HepG2 (cell line): ENCODE results near the gene OTC. TPM values are rescaled to one million over a fixed set of nuclear protein-coding genes. Genes with fewer than 3 reads are reported as not detected.

Source experiments
- ATAC-seq: fragments of 200-7000 bp; cut with Tn5 transposase; 3 replicates; pipeline ENCODE4 v1.9.1; 2020; ENCODE audit warnings: mild to moderate bottlenecking, moderate library complexity
- BruUV-seq: library from RNA; stranded (reverse); fragments of 400-500 nt; replicated peaks from 2 replicates; lab custom pipeline; 2021; lab: Mats Ljungman, UMichigan
- CTCF ChIA-PET: fragments of 300-600 bp; formaldehyde crosslinking; extraction: SDS; loops from one replicate; lab custom pipeline; 2021; ENCODE audit warnings: low total read pairs, inconsistent platforms, low intra/inter-chr PET ratio; lab: Yijun Ruan, JAX
- POLR2A ChIA-PET: fragments of 350-600 bp; sonication (Branson Sonifier 250); formaldehyde crosslinking; loops from one replicate; lab custom pipeline; 2020; ENCODE audit warnings: antibody characterized with exemption, inconsistent platforms; lab: Yijun Ruan, JAX
- DNase-seq: peaks from one replicate; pipeline ENCODE4 v3.0.0-alpha.2; 2015; ENCODE audit warnings: low spot score
- FAIRE-seq: peaks from 3 replicates; lab custom pipeline; 2011; peaks lifted over from hg19 to GRCh38; lab: Jason Lieb, UNC
- H2AFZ ChIP-seq: one replicate; pipeline ENCODE4 v1.6.1; 2011; ENCODE audit warnings: low read length, inconsistent platforms
- H3K27ac ChIP-seq: fragments of 300-600 bp; 3 replicates; pipeline ENCODE4 v1.8.0; 2011; ENCODE audit warnings: mixed run types, mild to moderate bottlenecking, mixed read lengths, low read length, inconsistent platforms; ENCODE audit not compliant: insufficient read depth; ENCODE audit errors: extremely low read length
- H3K27me3 ChIP-seq, 2 experiments: fragments of 200-600 bp in 1 of 2; 2 replicates in 1 of 2; 3 replicates in 1 of 2; pipeline versions ENCODE4 v1.6.0 to v1.8.0; 2011; ENCODE audit warnings: low read length in 2 of 2, mild to moderate bottlenecking in 2 of 2, moderate library complexity in 2 of 2, inconsistent platforms in 1 of 2; ENCODE audit not compliant: insufficient read depth in 2 of 2, control insufficient read depth in 1 of 2
- H3K36me3 ChIP-seq, 2 experiments: fragments of 200-600 bp in 1 of 2; replicated peaks in 1 of 2; 2 replicates in 1 of 2; 3 replicates in 1 of 2; pipeline versions ENCODE4 v1.5.1 to v1.8.0; 2011; ENCODE audit warnings: low read length in 2 of 2, inconsistent platforms in 1 of 2; ENCODE audit not compliant: insufficient read depth in 2 of 2, control insufficient read depth in 1 of 2
- H3K4me1 ChIP-seq: 2 replicates; pipeline ENCODE4 v1.5.1; 2012; ENCODE audit warnings: low read length, inconsistent platforms; ENCODE audit not compliant: insufficient read depth
- H3K4me2 ChIP-seq: 2 replicates; pipeline ENCODE4 v1.6.0; 2011; ENCODE audit warnings: low read depth, low read length, inconsistent platforms
- H3K4me3 ChIP-seq, 3 experiments: fragments of 200-600 bp in 1 of 3; sonication (generic), shearing (Covaris generic) in 1 of 3; replicated peaks in 1 of 3; 2 replicates each; pipeline ENCODE4 v1.5.1; 2011 to 2016; ENCODE audit warnings: low read length in 3 of 3, inconsistent platforms in 2 of 3, low read depth in 2 of 3, mild to moderate bottlenecking in 2 of 3, control low read depth in 1 of 3, mixed read lengths in 1 of 3; ENCODE audit not compliant: insufficient read depth in 1 of 3
- H3K79me2 ChIP-seq: one replicate; pipeline ENCODE4 v1.6.1; 2011; ENCODE audit warnings: low read length, inconsistent platforms; ENCODE audit not compliant: insufficient read depth
- H3K9ac ChIP-seq: 2 replicates; pipeline ENCODE4 v1.6.0; 2011; ENCODE audit warnings: mild to moderate bottlenecking, low read depth, low read length, inconsistent platforms; ENCODE audit not compliant: insufficient read depth
- H3K9me3 ChIP-seq: 2 replicates; pipeline ENCODE4 v1.5.1; 2012; ENCODE audit warnings: mild to moderate bottlenecking, low read length
- H4K20me1 ChIP-seq: 2 replicates; pipeline ENCODE4 v1.6.0; 2011; ENCODE audit warnings: inconsistent platforms, mild to moderate bottlenecking, low read length, moderate library complexity; ENCODE audit not compliant: insufficient read depth
- STAG1 ChIP-seq: sonication (generic); formaldehyde crosslinking; IDR thresholded peaks from 2 replicates; pipeline ENCODE4 v1.4.0; 2020; ENCODE audit warnings: missing genetic modification reagents
- ZNF205 ChIP-seq: IDR thresholded peaks from 2 replicates; pipeline ENCODE4 v1.6.1; 2018; ENCODE audit warnings: missing biosample characterization, missing genetic modification reagents
- ZNF317 ChIP-seq: sonication (generic); formaldehyde crosslinking; IDR thresholded peaks from 2 replicates; pipeline ENCODE4 v1.5.0; 2020; ENCODE audit warnings: mild to moderate bottlenecking, missing genetic modification reagents
- ZNF674 ChIP-seq: sonication (generic); formaldehyde crosslinking; IDR thresholded peaks from 2 replicates; pipeline ENCODE4 v1.5.0; 2020; ENCODE audit warnings: low read depth, mild to moderate bottlenecking, missing genetic modification reagents
- WGBS: methylation state at CpG from one replicate; pipeline ENCODE4 v1.1.6; 2017; ENCODE audit warnings: low lambda C conversion rate; 5-methylcytosine and 5-hydroxymethylcytosine counted together
- in situ Hi-C: cut with HindIII; loops from 2 replicates; pipeline ENCODE4 v1.10.0; 2017; ENCODE audit warnings: low pct_unique_long_range_greater_than_20kb; ENCODE audit not compliant: extremely low pct_ligation_motif_present
- intact Hi-C: fragments of 100-400 bp; cut with micrococcal nuclease; formaldehyde crosslinking; loops from one replicate; pipeline ENCODE4 v1.10.0; 2022; ENCODE audit not compliant: unreplicated experiment
- polyA plus RNA-seq, 8 experiments: library from polyadenylated mRNA; depleted of rRNA in 3 of 8; stranded (reverse) in 7 of 8; unstranded in 1 of 8; fragments of >200 nt; fragmentation: Illumina TruSeq in 4 of 8; extraction: Trizol in 4 of 8; gene quantifications; 2 replicates each; pipeline versions ENCODE4 v1.2.1 to v1.2.3, GENCODE V29; 2011 to 2016; ENCODE audit warnings: low read depth in 4 of 8, missing spikeins in 1 of 8, mixed read lengths in 1 of 8; ENCODE audit not compliant: insufficient read depth in 1 of 8
- total RNA-seq, 5 experiments: library from RNA; depleted of rRNA; stranded (reverse); fragments of >200 nt; fragmentation: Illumina TruSeq; extraction: Trizol; gene quantifications; 2 replicates each; pipeline ENCODE4 v1.2.3, GENCODE V29; 2016; ENCODE audit warnings: low read depth in 1 of 5
- TF ChIP-seq, protein P1 (sequence below): fragments of 450-650 bp; IDR thresholded peaks from 2 replicates; pipeline ENCODE4 v1.6.1; 2017; ENCODE audit warnings: mild to moderate bottlenecking
- TF ChIP-seq, protein P2 (sequence below): sonication (generic); formaldehyde crosslinking; IDR thresholded peaks from 2 replicates; pipeline ENCODE4 v1.4.0; 2020; ENCODE audit warnings: low read depth, missing genetic modification reagents
- TF ChIP-seq, protein P3 (sequence below): sonication (generic); formaldehyde crosslinking; IDR thresholded peaks from 2 replicates; pipeline ENCODE4 v1.9.0; 2022; ENCODE audit warnings: low read depth, missing genetic modification reagents
- TF ChIP-seq, protein P4 (sequence below): conservative IDR thresholded peaks from 2 replicates; pipeline ENCODE4 v1.6.1; 2018; ENCODE audit warnings: missing genetic modification reagents

The OTC gene
- total and polyA plus RNA-seq, 2 of the 13 experiments (the other 11 are each of a cell fraction or from before 2014, with no cell fraction given) = 0.04 to 1.8 TPM

DNA sequence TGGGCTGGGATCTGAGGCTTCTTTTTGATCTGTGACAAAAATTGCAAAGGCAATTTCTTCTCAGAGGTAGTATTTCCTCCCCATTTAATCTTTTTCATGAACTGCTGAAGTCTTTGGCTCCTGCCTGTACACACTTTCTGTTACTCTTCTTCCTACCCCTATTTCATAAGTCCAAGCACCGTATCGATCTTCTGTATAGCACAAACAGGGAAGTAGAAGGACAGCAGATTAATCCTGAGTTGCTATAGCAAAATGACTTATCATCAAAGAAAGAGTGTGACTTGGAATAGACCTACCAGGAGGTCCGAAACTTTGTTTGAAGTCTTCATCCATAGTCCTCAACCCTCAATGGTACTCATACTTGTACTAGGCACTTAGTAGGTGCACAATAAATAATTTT lies 22.0 kb downstream of the OTC start:
- H3K27me3 ChIP-seq = no peaks in the 10 kb centered on the region
- no peak for FAIRE-seq
- no peak overlapping the region for H2AFZ ChIP-seq
- WGBS = 49% methylated on average over 3 of the region's 3 CpGs
- no peaks in the 10 kb centered on the region for H4K20me1 ChIP-seq
- H3K36me3 ChIP-seq = no peaks in the 10 kb centered on the region
- H3K9ac ChIP-seq = no peak overlapping the region
- no peak for DNase-seq
- in situ Hi-C loops = no loop called here
- no peaks in the 10 kb centered on the region for H3K9me3 ChIP-seq
- no peak overlapping the region for H3K27ac ChIP-seq
- intact Hi-C loops = no loop called here
- TF ChIP-seq, protein P1, sequence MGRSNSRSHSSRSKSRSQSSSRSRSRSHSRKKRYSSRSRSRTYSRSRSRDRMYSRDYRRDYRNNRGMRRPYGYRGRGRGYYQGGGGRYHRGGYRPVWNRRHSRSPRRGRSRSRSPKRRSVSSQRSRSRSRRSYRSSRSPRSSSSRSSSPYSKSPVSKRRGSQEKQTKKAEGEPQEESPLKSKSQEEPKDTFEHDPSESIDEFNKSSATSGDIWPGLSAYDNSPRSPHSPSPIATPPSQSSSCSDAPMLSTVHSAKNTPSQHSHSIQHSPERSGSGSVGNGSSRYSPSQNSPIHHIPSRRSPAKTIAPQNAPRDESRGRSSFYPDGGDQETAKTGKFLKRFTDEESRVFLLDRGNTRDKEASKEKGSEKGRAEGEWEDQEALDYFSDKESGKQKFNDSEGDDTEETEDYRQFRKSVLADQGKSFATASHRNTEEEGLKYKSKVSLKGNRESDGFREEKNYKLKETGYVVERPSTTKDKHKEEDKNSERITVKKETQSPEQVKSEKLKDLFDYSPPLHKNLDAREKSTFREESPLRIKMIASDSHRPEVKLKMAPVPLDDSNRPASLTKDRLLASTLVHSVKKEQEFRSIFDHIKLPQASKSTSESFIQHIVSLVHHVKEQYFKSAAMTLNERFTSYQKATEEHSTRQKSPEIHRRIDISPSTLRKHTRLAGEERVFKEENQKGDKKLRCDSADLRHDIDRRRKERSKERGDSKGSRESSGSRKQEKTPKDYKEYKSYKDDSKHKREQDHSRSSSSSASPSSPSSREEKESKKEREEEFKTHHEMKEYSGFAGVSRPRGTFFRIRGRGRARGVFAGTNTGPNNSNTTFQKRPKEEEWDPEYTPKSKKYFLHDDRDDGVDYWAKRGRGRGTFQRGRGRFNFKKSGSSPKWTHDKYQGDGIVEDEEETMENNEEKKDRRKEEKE = no peak
- peak; percentile 95 for TF ChIP-seq ZNF317
- TF ChIP-seq, all 625 proteins: peak for 1
- ChIA-PET POLR2A (no interaction called here), CTCF (no interaction called here)
- no peaks in the 10 kb centered on the region for H3K79me2 ChIP-seq
- no TSS peak for BruUV-seq
- no peak overlapping the region for H3K4me3 ChIP-seq
- no peak for ATAC-seq
- no peak overlapping the region for H3K4me2 ChIP-seq
- H3K4me1 ChIP-seq = peaks cover 15% of the 10 kb centered on the region; the same call in 1 of the 2 replicates

DNA sequence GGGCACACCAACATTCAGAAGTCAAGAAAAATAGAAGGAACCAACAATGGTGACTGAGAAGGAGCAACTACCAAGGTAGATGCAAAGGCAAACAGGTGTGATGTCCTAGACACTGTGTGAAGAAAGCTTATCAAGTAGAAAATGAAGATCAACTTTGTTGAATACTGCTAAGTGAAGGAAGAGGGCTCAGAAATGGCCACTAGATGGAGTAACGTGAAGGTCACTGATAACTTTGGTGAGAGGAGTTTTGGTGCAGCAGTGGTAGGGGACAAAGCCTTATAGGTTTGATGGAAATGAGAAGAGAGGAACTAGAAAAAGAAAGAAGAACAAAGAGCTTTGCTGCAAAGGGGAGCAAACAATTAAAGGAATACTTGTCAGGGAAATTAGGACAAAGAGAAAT lies 23.5 kb downstream of the OTC start:
- H4K20me1 ChIP-seq = no peaks in the 10 kb centered on the region
- peaks cover 15% of the 10 kb centered on the region; the same call in 1 of the 2 replicates for H3K4me1 ChIP-seq
- ATAC-seq (peak; percentile 48; the same call in 1 of the 3 replicates), DNase-seq (no peak), FAIRE-seq (no peak)
- H2AFZ ChIP-seq = no peak overlapping the region
- no peaks in the 10 kb centered on the region for H3K79me2 ChIP-seq
- in situ Hi-C loops (no loop called here), intact Hi-C loops (loop anchor here (2.0 kb wide), 1 partner anchor 33 kb away; no protein-coding TSS in a partner anchor)
- no peaks in the 10 kb centered on the region for H3K36me3 ChIP-seq
- no peak overlapping the region for H3K4me3 ChIP-seq
- ChIA-PET CTCF (no interaction called here), POLR2A (no interaction called here)
- H3K9me3 ChIP-seq = no peaks in the 10 kb centered on the region
- no peak overlapping the region for H3K27ac ChIP-seq
- H3K4me2 ChIP-seq = no peak overlapping the region
- H3K9ac ChIP-seq = no peak overlapping the region
- 0% methylated on average over 1 of the region's 1 CpG for WGBS
- H3K27me3 ChIP-seq = no peaks in the 10 kb centered on the region
- BruUV-seq = no TSS peak
- TF ChIP-seq ZNF205 (CRISPR knock-in tag) (no peak), STAG1 (CRISPR knock-in tag) (peak; percentile 24; the same call in 1 of the 2 replicates), ZNF674 (CRISPR knock-in tag) (no peak)
- TF ChIP-seq, protein P2, sequence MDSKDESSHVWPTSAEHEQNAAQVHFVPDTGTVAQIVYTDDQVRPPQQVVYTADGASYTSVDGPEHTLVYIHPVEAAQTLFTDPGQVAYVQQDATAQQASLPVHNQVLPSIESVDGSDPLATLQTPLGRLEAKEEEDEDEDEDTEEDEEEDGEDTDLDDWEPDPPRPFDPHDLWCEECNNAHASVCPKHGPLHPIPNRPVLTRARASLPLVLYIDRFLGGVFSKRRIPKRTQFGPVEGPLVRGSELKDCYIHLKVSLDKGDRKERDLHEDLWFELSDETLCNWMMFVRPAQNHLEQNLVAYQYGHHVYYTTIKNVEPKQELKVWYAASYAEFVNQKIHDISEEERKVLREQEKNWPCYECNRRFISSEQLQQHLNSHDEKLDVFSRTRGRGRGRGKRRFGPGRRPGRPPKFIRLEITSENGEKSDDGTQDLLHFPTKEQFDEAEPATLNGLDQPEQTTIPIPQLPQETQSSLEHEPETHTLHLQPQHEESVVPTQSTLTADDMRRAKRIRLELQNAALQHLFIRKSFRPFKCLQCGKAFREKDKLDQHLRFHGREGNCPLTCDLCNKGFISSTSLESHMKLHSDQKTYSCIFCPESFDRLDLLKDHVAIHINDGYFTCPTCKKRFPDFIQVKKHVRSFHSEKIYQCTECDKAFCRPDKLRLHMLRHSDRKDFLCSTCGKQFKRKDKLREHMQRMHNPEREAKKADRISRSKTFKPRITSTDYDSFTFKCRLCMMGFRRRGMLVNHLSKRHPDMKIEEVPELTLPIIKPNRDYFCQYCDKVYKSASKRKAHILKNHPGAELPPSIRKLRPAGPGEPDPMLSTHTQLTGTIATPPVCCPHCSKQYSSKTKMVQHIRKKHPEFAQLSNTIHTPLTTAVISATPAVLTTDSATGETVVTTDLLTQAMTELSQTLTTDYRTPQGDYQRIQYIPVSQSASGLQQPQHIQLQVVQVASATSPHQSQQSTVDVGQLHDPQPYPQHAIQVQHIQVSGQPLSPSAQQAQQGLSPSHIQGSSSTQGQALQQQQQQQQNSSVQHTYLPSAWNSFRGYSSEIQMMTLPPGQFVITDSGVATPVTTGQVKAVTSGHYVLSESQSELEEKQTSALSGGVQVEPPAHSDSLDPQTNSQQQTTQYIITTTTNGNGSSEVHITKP (CRISPR knock-in tag) = no peak
- TF ChIP-seq, protein P3, sequence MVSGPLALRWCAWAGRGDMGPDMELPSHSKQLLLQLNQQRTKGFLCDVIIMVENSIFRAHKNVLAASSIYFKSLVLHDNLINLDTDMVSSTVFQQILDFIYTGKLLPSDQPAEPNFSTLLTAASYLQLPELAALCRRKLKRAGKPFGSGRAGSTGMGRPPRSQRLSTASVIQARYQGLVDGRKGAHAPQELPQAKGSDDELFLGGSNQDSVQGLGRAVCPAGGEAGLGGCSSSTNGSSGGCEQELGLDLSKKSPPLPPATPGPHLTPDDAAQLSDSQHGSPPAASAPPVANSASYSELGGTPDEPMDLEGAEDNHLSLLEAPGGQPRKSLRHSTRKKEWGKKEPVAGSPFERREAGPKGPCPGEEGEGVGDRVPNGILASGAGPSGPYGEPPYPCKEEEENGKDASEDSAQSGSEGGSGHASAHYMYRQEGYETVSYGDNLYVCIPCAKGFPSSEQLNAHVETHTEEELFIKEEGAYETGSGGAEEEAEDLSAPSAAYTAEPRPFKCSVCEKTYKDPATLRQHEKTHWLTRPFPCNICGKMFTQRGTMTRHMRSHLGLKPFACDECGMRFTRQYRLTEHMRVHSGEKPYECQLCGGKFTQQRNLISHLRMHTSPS = no peak
- TF ChIP-seq, protein P4, sequence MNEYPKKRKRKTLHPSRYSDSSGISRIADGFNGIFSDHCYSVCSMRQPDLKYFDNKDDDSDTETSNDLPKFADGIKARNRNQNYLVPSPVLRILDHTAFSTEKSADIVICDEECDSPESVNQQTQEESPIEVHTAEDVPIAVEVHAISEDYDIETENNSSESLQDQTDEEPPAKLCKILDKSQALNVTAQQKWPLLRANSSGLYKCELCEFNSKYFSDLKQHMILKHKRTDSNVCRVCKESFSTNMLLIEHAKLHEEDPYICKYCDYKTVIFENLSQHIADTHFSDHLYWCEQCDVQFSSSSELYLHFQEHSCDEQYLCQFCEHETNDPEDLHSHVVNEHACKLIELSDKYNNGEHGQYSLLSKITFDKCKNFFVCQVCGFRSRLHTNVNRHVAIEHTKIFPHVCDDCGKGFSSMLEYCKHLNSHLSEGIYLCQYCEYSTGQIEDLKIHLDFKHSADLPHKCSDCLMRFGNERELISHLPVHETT = no peak
